ENCODE data around the gene EMX2. TPM values are rescaled to one million over a fixed set of nuclear protein-coding genes. Genes with fewer than 3 reads are reported as not detected.

EMX2 gene
- total and polyA plus RNA-seq, 2 experiments from 2014 or later, result not detected

GRCh38 chr10:117563780-117564179 lies 21.2 kb downstream of the EMX2 start:
- Histone ChIP-seq H3K27ac (ENCODE audit: low read depth) (no peak overlapping the region), H3K9me2 (ENCODE audit: insufficient read depth) (no peaks in the 10 kb centered on the region), H3K27me3 (ENCODE audit: insufficient read depth) (no peaks in the 10 kb centered on the region), H3K4me2 (no peak overlapping the region), H3K4me1 (ENCODE audit: insufficient read depth) (no peaks in the 10 kb centered on the region), H3K36me3 (ENCODE audit: insufficient read depth) (no peaks in the 10 kb centered on the region), H3K4me3 (no peak overlapping the region), H3K79me2 (replicated peaks; ENCODE audit: insufficient read depth) (no peaks in the 10 kb centered on the region), H3F3A (replicated peaks; ENCODE audit: low read depth) (no peaks in the 10 kb centered on the region), H4K20me1 (replicated peaks; ENCODE audit: insufficient read depth) (no peaks in the 10 kb centered on the region), H2AFZ (no peak overlapping the region)
- H3K36me3 Mint-ChIP-seq (ENCODE audit: low read depth), result no peaks in the 10 kb centered on the region
- peaks cover 12% of the 10 kb centered on the region for H3K4me1 Mint-ChIP-seq
- DNase-seq (ENCODE audit: low spot score) (no peak), ATAC-seq (no peak)
- no peak for TF ChIP-seq STAT1 (IDR thresholded peaks at IDR 0.05; ENCODE audit: unreplicated experiment)
- TF ChIP-seq ZNF114 (CRISPR knock-in tag; IDR thresholded peaks at IDR 0.05), result no peak
- TF ChIP-seq CREB1 (CRISPR knock-in tag; IDR thresholded peaks at IDR 0.05; ENCODE audit: low read depth), result no peak
- no peak for TF ChIP-seq NANOG (IDR thresholded peaks at IDR 0.05; ENCODE audit: borderline replicate concordance)
- TF ChIP-seq, protein P1, sequence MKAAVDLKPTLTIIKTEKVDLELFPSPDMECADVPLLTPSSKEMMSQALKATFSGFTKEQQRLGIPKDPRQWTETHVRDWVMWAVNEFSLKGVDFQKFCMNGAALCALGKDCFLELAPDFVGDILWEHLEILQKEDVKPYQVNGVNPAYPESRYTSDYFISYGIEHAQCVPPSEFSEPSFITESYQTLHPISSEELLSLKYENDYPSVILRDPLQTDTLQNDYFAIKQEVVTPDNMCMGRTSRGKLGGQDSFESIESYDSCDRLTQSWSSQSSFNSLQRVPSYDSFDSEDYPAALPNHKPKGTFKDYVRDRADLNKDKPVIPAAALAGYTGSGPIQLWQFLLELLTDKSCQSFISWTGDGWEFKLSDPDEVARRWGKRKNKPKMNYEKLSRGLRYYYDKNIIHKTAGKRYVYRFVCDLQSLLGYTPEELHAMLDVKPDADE (IDR thresholded peaks at IDR 0.05), result no peak
- TF ChIP-seq EZH2 (IDR thresholded peaks at IDR 0.05; ENCODE audit: low read depth, unreplicated experiment), result no peak
- TF ChIP-seq, protein P2, sequence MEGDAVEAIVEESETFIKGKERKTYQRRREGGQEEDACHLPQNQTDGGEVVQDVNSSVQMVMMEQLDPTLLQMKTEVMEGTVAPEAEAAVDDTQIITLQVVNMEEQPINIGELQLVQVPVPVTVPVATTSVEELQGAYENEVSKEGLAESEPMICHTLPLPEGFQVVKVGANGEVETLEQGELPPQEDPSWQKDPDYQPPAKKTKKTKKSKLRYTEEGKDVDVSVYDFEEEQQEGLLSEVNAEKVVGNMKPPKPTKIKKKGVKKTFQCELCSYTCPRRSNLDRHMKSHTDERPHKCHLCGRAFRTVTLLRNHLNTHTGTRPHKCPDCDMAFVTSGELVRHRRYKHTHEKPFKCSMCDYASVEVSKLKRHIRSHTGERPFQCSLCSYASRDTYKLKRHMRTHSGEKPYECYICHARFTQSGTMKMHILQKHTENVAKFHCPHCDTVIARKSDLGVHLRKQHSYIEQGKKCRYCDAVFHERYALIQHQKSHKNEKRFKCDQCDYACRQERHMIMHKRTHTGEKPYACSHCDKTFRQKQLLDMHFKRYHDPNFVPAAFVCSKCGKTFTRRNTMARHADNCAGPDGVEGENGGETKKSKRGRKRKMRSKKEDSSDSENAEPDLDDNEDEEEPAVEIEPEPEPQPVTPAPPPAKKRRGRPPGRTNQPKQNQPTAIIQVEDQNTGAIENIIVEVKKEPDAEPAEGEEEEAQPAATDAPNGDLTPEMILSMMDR (conservative IDR thresholded peaks at IDR 0.05; ENCODE audit: low read depth in 2 of 2), result no peak
- TF ChIP-seq EZH2phosphoT487 (IDR thresholded peaks at IDR 0.05; ENCODE audit: unreplicated experiment), result no peak
- no peak for TF ChIP-seq POLR2AphosphoS5 (IDR thresholded peaks at IDR 0.05; ENCODE audit: low read depth)
- TF ChIP-seq REST (IDR thresholded peaks at IDR 0.05; ENCODE audit: unreplicated experiment), result no peak
- TF ChIP-seq ZNF331 (CRISPR knock-in tag; IDR thresholded peaks at IDR 0.05; ENCODE audit: low read depth), result no peak
- no peak for TF ChIP-seq JUNB (IDR thresholded peaks at IDR 0.05; ENCODE audit: unreplicated experiment)
- TF ChIP-seq ZNF462 (CRISPR knock-in tag; IDR thresholded peaks at IDR 0.05), result no peak
- peaks cover 5% of the 10 kb centered on the region for H3K27me3 Mint-ChIP-seq (ENCODE audit: insufficient read depth, low read depth, poor library complexity)
- no peak overlapping the region for H3K27ac Mint-ChIP-seq
- H3K9me3 Mint-ChIP-seq, result no peaks in the 10 kb centered on the region
- no peak overlapping the region for H3K4me3 Mint-ChIP-seq
